Stimulated activated naive CD8-positive, alpha-beta T cell treated with anti-CD3 and anti-CD28 coated beads, Interleukin-15, Interleukin-2, amounts not matched to agents 100 ng/mL and 50 ng/mL, for 24 hours (primary cell): Measurements from ENCODE around the gene TBC1D4.
"Not testable (repeated sequence)": the region's sequence is repeated elsewhere in the genome, so short reads cannot be mapped to it uniquely, and the experiment has no call there.

ENCODE experiments used
- H3K27ac Mint-ChIP-seq: one replicate; pipeline ENCODE4 v1.8.0; 2021; ENCODE audit warnings: mild to moderate bottlenecking, mixed read lengths
- H3K27me3 Mint-ChIP-seq: one replicate; pipeline ENCODE4 v1.8.0; 2021; ENCODE audit warnings: mixed read lengths
- H3K36me3 Mint-ChIP-seq: one replicate; pipeline ENCODE4 v1.8.0; 2021; ENCODE audit warnings: low read depth, mixed read lengths
- H3K4me1 Mint-ChIP-seq: one replicate; pipeline ENCODE4 v1.8.0; 2021; ENCODE audit warnings: low read depth, mixed read lengths
- H3K4me3 Mint-ChIP-seq: one replicate; pipeline ENCODE4 v1.8.0; 2021; ENCODE audit warnings: mild to moderate bottlenecking, mixed read lengths
- H3K9me3 Mint-ChIP-seq: one replicate; pipeline ENCODE4 v1.8.0; 2021; ENCODE audit warnings: mixed read lengths

Gene TBC1D4

GRCh38 chr13:75445717-75446499, 36.1 kb downstream of the TBC1D4 start:
- H3K4me3 Mint-ChIP-seq, result no peak overlapping the region

GRCh38 chr13:75444016-75444415, 38.0 kb downstream of the TBC1D4 start:
- Mint-ChIP-seq H3K27ac (no peak overlapping the region), H3K4me1 (no peaks in the 10 kb centered on the region), H3K27me3 (peaks cover 8% of the 10 kb centered on the region), H3K36me3 (no peaks in the 10 kb centered on the region), H3K4me3 (no peak overlapping the region), H3K9me3 (no peaks in the 10 kb centered on the region)

More at GRCh38 chr13:75445717-75446499, 36.1 kb downstream of the TBC1D4 start:
- H3K4me1 Mint-ChIP-seq, result no peaks in the 10 kb centered on the region
- peaks cover 8% of the 10 kb centered on the region for H3K27me3 Mint-ChIP-seq
- no peaks in the 10 kb centered on the region for H3K36me3 Mint-ChIP-seq
- H3K27ac Mint-ChIP-seq, result no peak overlapping the region
- no peaks in the 10 kb centered on the region for H3K9me3 Mint-ChIP-seq

GRCh38 chr13:75443356-75443958, 38.5 kb downstream of the TBC1D4 start:
- no peak overlapping the region for H3K4me3 Mint-ChIP-seq
- no peaks in the 10 kb centered on the region for H3K4me1 Mint-ChIP-seq
- H3K27ac Mint-ChIP-seq, result no peak overlapping the region
- no peaks in the 10 kb centered on the region for H3K36me3 Mint-ChIP-seq
- peaks cover 8% of the 10 kb centered on the region for H3K27me3 Mint-ChIP-seq
- no peaks in the 10 kb centered on the region for H3K9me3 Mint-ChIP-seq

- Mint-ChIP-seq H3K27me3 (peaks cover 8% of the 10 kb centered on the region), H3K36me3 (no peaks in the 10 kb centered on the region), H3K4me3 (no peak overlapping the region), H3K9me3 (no peaks in the 10 kb centered on the region), H3K4me1 (no peaks in the 10 kb centered on the region), H3K27ac (no peak overlapping the region)
Measured at GRCh38 chr13:75442736-75443234, 39.2 kb downstream of the TBC1D4 start.

GRCh38 chr13:75440100-75440499, 41.9 kb downstream of the TBC1D4 start:
- H3K36me3 Mint-ChIP-seq, result no peaks in the 10 kb centered on the region
- H3K9me3 Mint-ChIP-seq, result no peaks in the 10 kb centered on the region
- H3K27ac Mint-ChIP-seq, result no peak overlapping the region
- no peaks in the 10 kb centered on the region for H3K4me1 Mint-ChIP-seq
- H3K27me3 Mint-ChIP-seq, result peaks cover 8% of the 10 kb centered on the region
- H3K4me3 Mint-ChIP-seq, result no peak overlapping the region

GRCh38 chr13:75437582-75438318, 44.2 kb downstream of the TBC1D4 start:
- peaks cover 2% of the 10 kb centered on the region for H3K27me3 Mint-ChIP-seq
- no peak overlapping the region for H3K27ac Mint-ChIP-seq
- H3K36me3 Mint-ChIP-seq, result no peaks in the 10 kb centered on the region
- H3K9me3 Mint-ChIP-seq, result no peaks in the 10 kb centered on the region
- H3K4me1 Mint-ChIP-seq, result no peaks in the 10 kb centered on the region
- H3K4me3 Mint-ChIP-seq, result no peak overlapping the region

- not testable (repeated sequence) for H3K27me3 Mint-ChIP-seq, H3K36me3 Mint-ChIP-seq, H3K4me3 Mint-ChIP-seq, H3K27ac Mint-ChIP-seq, H3K4me1 Mint-ChIP-seq, H3K9me3 Mint-ChIP-seq
Measured at GRCh38 chr13:75434126-75434525, 47.8 kb downstream of the TBC1D4 start.

GRCh38 chr13:75432811-75433244, 49.1 kb downstream of the TBC1D4 start:
- H3K36me3 Mint-ChIP-seq, result no peaks in the 10 kb centered on the region
- H3K27me3 Mint-ChIP-seq, result peaks cover 3% of the 10 kb centered on the region
- H3K27ac Mint-ChIP-seq, result no peak overlapping the region
- H3K9me3 Mint-ChIP-seq, result no peaks in the 10 kb centered on the region
- no peak overlapping the region for H3K4me3 Mint-ChIP-seq
- no peaks in the 10 kb centered on the region for H3K4me1 Mint-ChIP-seq

GRCh38 chr13:75432045-75432444, 49.9 kb downstream of the TBC1D4 start:
- no peaks in the 10 kb centered on the region for H3K36me3 Mint-ChIP-seq
- H3K4me1 Mint-ChIP-seq, result no peaks in the 10 kb centered on the region
- no peak overlapping the region for H3K4me3 Mint-ChIP-seq
- H3K27ac Mint-ChIP-seq, result no peak overlapping the region
- H3K27me3 Mint-ChIP-seq, result peaks cover 5% of the 10 kb centered on the region
- H3K9me3 Mint-ChIP-seq, result no peaks in the 10 kb centered on the region

GRCh38 chr13:75430436-75431209, 51.3 kb downstream of the TBC1D4 start:
- Mint-ChIP-seq H3K27ac (no peak overlapping the region), H3K4me1 (no peaks in the 10 kb centered on the region), H3K9me3 (no peaks in the 10 kb centered on the region), H3K36me3 (no peaks in the 10 kb centered on the region), H3K4me3 (no peak overlapping the region), H3K27me3 (peaks cover 9% of the 10 kb centered on the region)

GRCh38 chr13:75426421-75426820, 55.5 kb downstream of the TBC1D4 start:
- peaks cover 25% of the 10 kb centered on the region for H3K27me3 Mint-ChIP-seq
- no peaks in the 10 kb centered on the region for H3K36me3 Mint-ChIP-seq
- H3K4me1 Mint-ChIP-seq, result peaks cover 11% of the 10 kb centered on the region

GRCh38 chr13:75425216-75426009, 56.6 kb downstream of the TBC1D4 start:
- Mint-ChIP-seq H3K27ac (no peak overlapping the region), H3K4me1 (peaks cover 11% of the 10 kb centered on the region), H3K9me3 (no peaks in the 10 kb centered on the region), H3K27me3 (peaks cover 25% of the 10 kb centered on the region), H3K36me3 (no peaks in the 10 kb centered on the region), H3K4me3 (no peak overlapping the region)

More at GRCh38 chr13:75426421-75426820, 55.5 kb downstream of the TBC1D4 start:
- H3K9me3 Mint-ChIP-seq, result no peaks in the 10 kb centered on the region
- H3K4me3 Mint-ChIP-seq, result no peak overlapping the region
- no peak overlapping the region for H3K27ac Mint-ChIP-seq

GRCh38 chr13:75423946-75424345, 58.0 kb downstream of the TBC1D4 start:
- Mint-ChIP-seq H3K27me3 (peaks cover 25% of the 10 kb centered on the region), H3K36me3 (no peaks in the 10 kb centered on the region), H3K9me3 (no peaks in the 10 kb centered on the region), H3K4me1 (peaks cover 11% of the 10 kb centered on the region), H3K4me3 (no peak overlapping the region), H3K27ac (no peak overlapping the region)

- Mint-ChIP-seq H3K27me3 (peaks cover 20% of the 10 kb centered on the region), H3K9me3 (no peaks in the 10 kb centered on the region), H3K4me3 (no peak overlapping the region), H3K27ac (no peak overlapping the region), H3K4me1 (peaks cover 11% of the 10 kb centered on the region), H3K36me3 (no peaks in the 10 kb centered on the region)
Measured at GRCh38 chr13:75422028-75422427, 59.9 kb downstream of the TBC1D4 start.
